Right ventricle myocardium superior (tissue), 1 donor: ENCODE data around the gene MTMR2. TPM values are rescaled to one million over a fixed set of nuclear protein-coding genes. Genes with fewer than 3 reads are reported as not detected.
"Not testable (repeated sequence)": the region's sequence is repeated elsewhere in the genome, so short reads cannot be mapped to it uniquely, and the experiment has no call there.

ENCODE experiments used
- ATAC-seq: fragments of 200-7000 bp; cut with Tn5 transposase; one replicate; pipeline ENCODE4 v1.9.1; 2020; ENCODE audit warnings: mild to moderate bottlenecking; ENCODE audit not compliant: poor library complexity
- DNase-seq: peaks from one replicate; pipeline ENCODE4 v3.0.0-alpha.2; 2020
- intact Hi-C: fragments of 100-400 bp; cut with DNase I; formaldehyde crosslinking; loops from one replicate; pipeline ENCODE4 v1.11.2; 2022
- total RNA-seq: library from RNA; stranded (reverse); fragmentation: NEBNext Ultra II Directional; extraction: Animal tissue kit (Norgen Biotek cat#: 25700); gene quantifications from one replicate; pipeline ENCODE4 v1.2.1, GENCODE V29; 2021
- donor health status: DM: no; HTN: yes; CAD: no; lungs with severe emphysema.

The MTMR2 gene
- total RNA-seq, 1 donor from 2014 or later = 16.2 TPM

DNA sequence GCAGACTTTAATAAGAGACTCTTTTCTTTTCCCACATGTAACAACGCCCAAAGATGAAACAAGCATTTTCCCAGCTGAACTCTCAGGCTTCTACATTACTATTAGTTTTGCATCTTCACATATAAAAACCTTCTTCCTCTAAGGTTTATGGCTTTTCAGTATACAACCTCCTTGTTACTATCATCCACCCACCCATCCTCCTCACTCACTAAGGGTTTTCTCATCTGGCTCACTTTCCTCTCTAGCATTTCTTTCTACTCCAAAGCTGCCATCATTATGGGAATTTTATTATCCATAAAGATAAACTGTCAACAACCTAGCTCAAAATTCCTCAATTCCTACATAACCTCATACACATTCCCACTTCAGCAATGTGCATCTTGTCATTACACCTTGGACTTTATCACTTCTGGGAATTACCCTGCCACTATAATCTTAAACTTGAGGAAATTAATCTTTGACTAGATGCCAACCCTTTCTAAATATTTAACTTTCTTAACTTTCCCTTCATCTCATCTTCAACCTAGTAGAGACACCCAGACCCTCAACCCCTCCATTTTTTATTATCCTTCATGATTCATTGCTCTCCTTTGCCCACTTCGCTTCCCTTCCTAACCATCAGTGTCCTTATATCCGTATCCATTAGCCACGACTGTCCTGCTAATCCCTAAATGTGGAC is 30.9 kb downstream of the MTMR2 start:
- intact Hi-C loops = no loop called here
- DNase-seq (no peak), ATAC-seq (no peak)

DNA sequence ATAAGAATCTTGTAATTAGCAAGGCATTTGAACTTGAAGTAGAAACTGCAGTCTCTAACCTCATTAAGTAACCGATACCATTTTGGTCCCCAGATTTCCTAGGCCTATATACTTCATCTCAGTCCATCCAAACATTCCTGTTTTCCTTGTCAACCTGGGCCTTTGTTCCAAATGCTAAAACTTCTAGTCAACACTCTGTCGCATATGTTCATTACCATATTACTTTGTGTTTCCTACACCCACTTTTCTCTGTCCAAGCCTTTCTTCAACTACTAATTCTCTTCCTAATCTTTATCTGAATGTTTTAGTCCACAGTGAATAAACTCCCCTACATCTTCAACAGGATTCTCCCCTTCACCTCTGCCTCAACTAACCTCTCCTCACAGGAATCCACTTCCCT is 31.4 kb downstream of the MTMR2 start:
- DNase-seq = no peak
- intact Hi-C loops = no loop called here
- no peak for ATAC-seq

DNA sequence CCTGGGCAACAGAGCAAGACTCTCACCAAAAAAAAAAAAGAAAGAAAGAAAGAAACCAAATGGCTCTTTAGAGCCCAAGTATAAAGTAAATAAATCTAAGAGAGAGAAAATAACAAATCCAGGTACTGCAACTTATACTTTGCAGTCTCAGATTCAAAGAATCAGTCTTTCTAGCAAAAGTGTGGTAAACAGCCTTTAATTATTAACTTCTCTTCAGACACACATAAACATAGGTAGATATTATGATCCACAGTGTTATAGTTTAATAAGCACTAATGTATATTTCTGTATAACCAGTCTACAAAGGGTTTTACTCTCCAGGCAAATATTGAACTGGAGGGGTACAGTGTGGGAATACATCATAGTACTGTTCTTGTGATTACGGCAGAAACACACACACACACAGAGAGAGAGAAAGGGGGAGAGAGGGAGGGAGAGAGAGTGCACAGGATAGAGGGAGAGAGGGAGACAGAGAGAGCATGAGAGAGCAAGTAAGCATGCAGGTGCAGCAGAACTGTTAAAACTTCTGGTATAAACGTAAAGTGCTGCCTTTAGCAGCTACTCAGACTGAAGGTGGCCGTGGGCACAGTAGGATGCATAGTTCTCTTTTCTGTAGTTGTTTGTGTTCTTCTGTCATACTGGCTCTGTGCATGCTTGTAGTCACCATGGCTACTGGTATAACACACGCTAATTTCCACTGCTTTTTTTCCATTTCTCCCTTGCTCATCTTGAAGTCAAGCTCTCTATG is 32.3 kb downstream of the MTMR2 start:
- intact Hi-C loops = no loop called here
- DNase-seq = no peak
- ATAC-seq = no peak

DNA sequence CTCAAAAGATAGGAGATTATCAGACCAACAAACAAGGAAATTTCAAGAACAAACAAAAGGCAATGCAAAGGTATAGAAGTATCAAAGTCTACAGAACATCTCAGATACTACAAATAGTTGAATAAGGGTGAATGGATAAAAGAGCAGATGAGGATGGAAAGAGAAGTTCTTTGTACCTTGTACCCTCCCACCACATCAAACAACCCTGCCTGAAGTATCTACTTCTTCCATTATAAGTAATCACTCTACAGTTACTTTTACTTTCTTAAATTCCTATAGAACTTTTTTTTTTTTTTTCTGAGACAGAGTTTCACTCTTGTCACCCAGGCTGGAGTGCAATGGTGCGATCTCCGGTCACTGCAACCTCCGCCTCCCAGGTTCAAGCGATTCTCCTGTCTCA is 35.1 kb downstream of the MTMR2 start:
- ATAC-seq (no peak), DNase-seq (no peak)
- intact Hi-C loops = no loop called here

DNA sequence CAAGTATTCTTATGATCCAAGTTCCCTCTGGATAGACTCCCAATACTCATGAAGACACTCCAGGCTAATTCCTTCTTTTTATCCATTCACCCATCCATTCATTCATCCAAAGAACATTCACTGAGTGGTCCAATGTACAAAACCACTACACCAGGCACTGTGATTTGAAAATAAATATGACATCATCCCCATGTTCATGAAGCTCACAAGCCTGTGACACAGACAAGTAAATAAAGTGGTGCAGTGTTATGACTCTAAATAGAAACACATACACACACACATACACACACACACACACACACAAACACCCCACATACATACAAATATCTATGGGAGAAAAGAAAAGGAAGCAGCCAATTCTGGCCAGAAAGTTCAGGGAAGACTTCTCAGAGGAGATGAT is 35.5 kb downstream of the MTMR2 start:
- intact Hi-C loops = no loop called here
- ATAC-seq (no peak), DNase-seq (no peak)

DNA sequence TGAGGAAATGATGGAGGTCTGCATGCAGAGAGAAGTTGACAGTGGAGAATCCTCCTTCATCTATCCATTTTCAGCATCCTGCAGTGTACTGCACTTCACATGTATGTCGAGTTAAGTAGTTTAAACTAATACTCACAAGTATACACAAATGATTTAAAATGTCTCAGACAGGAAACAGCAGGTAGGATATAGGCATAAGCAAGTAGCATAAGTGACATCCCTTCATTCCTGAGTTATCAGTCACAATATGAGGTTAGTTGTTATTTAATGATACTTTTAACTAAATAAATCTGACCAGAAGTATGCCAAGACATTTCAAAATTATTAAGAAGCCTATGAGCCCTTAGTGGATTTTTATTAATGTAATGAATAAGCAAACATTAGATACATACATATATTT is 37.4 kb downstream of the MTMR2 start:
- DNase-seq = no peak
- intact Hi-C loops = no loop called here
- ATAC-seq = no peak

DNA sequence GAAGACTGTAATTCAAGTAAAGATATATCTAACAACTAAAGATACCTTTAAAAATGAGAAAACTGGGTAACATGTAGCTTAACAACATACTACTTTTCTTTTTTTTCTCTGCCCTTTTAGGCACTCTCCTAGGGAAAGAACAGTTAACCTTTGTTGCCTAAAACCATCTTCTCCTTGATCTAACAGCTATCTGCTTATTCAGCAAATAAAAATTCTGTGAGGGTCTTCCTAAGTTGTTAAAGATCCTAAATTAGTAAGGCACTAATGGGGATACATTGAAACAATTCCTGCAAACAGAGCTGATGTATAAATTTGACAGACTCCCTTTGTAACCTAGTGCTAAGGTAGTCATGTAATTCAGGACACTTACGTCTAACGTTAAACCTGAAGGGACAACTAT is 39.1 kb downstream of the MTMR2 start:
- ATAC-seq (no peak), DNase-seq (no peak)
- intact Hi-C loops = no loop called here

DNA sequence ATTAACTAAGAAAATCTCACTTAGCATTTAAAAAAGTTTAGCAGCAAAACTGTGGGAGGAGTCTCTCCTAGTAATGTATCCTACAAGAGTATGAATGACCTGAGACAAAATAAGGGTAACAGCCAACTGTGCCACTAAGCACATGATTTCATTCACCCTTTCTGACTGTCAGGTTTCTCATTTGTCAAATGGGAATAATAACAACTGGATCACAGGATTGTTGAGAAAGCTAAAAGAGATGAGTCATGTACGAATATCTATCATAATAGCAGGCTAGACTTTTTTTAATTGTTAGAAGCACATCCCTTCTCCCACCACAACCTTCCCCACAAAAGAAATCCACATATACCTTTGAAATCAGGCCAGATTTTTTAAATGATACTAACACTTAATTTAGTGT is 39.5 kb downstream of the MTMR2 start:
- DNase-seq (no peak), ATAC-seq (no peak)
- intact Hi-C loops = no loop called here

DNA sequence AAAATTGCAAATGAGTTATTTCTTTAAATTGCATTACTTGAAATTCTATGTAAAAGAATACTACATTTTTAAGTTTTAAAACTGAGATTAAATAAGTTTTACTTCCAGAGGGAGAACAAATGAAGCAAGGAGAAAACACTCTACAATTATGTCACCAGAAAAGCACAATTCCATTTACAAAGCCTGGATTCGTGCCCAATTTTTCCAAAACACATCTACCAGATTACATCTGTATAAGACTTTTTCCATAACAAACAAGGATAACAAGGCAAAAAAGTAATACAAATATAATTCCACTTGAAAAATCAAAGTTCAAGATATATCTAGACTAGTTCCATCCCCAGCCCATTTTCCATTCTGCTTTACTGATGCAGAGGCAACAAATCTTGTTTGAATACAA is 40.5 kb downstream of the MTMR2 start:
- DNase-seq = no peak
- intact Hi-C loops = no loop called here
- no peak for ATAC-seq

DNA sequence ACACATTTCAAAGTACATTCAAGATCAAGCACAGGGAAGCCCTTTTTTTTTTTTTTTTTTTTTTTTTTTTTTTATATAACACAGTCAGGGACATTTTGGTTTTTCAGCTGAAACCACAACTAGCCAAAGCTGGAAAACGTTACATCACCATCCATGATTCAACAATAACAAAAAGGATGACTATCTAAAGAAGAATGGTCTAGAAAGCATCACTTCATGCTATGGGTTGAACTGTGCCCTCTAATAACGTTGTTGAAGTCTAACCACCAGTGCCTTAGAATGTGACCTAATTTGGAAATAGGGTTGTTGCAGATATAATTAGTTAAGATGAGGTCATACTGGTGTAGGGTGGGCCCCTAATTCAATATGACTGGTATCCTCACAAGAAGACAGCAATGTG is 46.6 kb downstream of the MTMR2 start:
- DNase-seq (no peak), ATAC-seq (no peak)
- intact Hi-C loops = no loop called here

DNA sequence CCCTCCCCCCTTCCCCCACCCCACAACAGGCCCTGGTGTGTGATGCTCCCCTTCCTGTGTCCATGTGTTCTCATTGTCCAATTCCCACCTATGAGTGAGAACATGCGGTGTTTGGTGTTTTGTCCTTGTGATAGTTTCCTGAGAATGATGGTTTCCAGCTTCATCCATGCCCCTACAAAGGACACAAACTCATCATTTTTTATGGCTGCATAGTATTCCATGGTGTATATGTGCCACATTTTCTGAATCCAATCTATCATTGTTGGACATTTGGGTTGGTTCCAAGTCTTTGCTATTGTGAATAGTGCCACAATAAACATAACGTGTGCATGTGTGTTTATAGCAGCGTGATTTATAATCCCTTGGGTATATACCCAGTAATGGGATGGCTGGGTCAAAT is 53.0 kb downstream of the MTMR2 start:
- DNase-seq, intact Hi-C loops, ATAC-seq: not testable (repeated sequence)

DNA sequence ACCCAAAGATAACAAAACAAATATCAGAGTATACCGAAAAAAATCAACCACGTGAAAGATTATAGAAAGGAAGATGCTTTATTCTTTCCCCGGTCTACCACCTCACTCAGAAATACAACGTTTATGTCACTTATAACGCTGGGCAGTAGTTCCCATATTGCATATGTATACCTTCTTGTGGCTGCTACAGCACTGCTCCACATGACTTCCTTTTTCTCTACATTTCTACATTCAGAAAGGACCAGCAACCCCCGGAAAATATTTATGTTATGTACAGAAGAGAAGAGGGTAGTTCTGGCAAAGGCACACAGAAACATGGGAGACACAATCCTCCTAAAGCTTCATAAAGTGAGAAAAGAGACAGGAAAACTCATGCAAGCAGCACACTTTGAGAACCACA is 56.8 kb downstream of the MTMR2 start:
- DNase-seq = no peak
- intact Hi-C loops = no loop called here
- ATAC-seq = no peak

DNA sequence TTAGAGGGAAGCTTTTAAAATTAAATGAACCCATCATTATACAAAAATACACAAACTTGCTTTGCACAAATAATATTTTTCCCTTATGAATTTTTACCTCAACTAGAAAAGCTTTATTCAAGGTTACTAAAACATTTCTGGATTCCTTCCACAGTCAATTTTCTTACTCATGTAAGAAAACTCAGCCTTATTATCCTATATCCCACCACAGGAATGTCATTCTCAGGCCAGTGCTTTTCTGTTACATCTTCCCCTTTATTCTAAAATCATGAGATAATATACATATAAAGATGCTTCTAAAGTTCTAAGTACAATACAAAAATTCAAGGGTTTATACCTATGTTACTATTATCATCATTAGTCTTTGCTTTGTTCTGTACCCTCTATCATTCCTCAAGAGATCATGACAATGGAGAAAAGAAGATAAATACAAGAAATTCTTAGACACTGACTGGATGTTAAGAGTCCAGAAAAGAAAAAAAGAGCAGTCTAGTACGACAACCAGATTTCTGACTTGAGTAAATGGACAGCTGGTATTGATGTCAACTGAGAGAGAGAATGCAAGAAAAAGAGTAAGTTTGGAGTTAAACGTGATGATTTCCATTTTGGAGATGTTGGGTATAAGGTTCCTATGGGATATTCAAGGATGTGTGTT is 60.3 kb downstream of the MTMR2 start:
- DNase-seq (no peak), ATAC-seq (no peak)
- intact Hi-C loops = no loop called here

DNA sequence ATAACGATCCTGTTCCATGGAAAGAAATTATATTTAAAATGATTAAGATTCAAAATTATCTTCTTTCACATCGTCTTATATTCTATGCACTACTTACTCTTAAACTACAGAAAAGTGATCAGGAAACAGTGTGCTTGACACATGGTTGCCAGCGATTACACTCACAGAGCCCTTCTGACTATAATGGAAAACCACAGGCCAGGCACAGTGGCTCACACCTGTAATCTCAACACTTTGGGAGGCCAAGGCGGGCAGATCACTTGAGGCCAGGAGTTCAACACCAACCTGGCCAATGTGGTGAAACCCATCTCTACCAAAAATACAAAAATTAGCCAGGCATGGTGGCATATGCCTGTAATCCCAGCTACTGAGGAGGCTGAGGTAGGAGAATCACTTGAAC is 63.9 kb downstream of the MTMR2 start:
- DNase-seq, ATAC-seq, intact Hi-C loops: not testable (repeated sequence)

DNA sequence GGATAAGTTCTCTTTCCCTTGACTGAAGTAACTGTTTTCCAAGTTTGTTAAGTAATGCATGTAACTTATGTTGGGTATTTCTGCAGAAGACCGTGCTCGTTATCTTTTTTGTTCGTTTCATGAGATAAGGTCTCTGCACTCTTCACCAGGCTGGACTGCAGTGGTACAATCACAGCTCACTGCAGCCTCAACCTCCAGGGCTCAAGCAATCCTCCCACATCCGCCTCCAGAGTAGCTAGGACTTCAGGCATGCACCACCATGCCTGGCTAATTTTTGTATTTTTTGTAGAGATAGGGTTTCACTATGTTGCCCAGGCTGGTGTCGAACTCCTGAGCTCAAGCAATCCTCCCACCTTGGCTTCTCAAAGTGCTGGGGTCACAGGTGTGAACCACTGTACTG is 69.5 kb downstream of the MTMR2 start:
- DNase-seq, intact Hi-C loops, ATAC-seq: not testable (repeated sequence)

DNA sequence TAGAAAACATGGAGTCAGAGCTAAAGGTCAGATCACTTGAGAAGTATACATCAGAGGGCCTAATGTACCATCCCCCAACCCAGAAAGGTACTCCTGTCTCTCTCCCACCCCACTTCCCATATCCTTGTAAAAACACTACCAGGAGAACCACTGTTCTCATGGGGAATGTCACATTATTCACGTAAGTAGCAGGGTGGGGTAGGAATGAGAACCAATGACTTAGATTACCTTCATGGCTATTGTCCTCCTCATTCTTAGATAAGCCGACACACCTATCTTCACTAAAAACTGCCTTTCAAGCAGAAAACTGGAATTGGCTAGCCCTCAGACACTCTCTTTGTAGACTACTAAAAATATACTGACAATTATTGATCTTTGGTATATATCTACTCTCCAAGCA is 70.0 kb downstream of the MTMR2 start:
- ATAC-seq (no peak), DNase-seq (no peak)
- intact Hi-C loops = no loop called here

DNA sequence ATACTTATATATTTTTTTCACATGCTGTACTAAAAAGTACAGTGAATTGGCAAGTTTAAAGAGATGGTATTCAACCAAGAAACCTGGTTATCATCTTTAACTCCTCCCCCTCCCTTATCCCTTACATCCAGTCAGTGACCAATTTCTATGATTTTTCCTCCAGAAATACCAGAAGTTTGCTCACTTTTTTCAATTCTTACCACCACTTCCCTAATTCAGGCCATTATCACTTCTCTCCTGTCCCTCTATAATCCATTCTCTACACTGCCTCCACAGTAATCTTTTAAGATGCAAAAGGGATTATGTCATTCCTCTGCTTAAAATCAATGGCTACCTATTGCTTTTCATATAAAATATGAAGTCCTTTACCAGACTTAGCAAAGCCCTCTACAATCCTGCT is 70.8 kb downstream of the MTMR2 start:
- ATAC-seq = no peak
- intact Hi-C loops = no loop called here
- DNase-seq = no peak

DNA sequence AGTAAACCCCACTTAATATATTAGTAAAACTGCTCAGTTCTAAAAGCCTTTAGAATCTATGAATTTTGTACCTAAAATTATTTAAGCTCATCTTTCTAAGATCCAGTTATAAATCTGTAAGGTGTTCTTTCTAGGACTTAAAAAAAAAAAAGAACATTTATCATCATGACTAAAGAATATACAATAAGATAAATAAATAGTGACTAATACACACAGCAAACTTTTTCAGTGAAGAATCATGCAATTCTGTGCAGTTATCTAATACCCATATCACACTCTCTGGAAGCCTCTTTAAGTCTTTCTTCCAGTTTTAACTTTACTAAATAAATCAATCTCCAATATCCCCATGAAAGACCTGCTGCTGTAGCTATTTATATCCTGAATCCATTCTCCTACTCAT is 73.8 kb downstream of the MTMR2 start:
- intact Hi-C loops = no loop called here
- ATAC-seq (no peak), DNase-seq (no peak)

DNA sequence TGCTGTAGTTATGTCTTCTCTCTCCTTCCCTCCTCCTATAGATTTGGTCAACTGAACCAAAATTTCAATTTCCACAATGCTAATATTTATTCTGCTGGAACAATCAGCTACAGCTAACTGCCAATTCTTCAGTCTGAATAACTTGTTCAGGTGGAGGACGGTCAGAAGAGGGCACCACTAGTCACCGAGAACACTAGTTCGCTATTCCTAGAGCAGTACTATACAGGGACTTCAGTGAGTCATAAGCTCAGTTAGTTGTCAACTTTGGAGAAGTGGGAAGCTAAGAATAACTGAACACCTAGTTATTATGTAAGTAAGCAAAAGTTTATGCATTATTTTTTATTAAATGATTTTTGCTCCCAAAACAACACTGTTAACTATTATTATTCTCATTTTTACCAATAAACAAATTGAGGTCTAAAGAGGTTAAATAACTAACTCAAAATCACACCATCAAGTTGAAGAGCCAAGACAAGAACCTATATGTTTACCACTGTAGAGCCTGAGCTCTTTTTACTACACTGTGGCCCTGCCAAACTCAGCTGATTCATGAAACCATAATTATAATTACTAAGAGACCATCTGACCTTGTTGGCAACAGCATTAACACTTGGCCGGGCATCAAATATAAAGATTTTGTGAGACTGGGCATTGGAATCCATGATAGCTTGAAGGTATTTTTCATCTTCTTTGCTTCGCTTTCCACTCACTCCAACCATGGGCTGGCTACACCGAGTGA is 74.7 kb downstream of the MTMR2 start:
- ATAC-seq (peak; percentile 83), DNase-seq (peak; percentile 41)
- intact Hi-C loops = no loop called here
